NCI-H2107 treated with DMSO at 0.1 percent for 48 hours (cell line): Measurements from ENCODE around the gene PLB1.
A peak's percentile ranks its signal among the peaks of the same experiment; 100 is the strongest.

Experiments used
- DNase-seq: peaks from one replicate; lab custom pipeline; 2025; ENCODE audit not compliant: unreplicated experiment; lab: John Stamatoyannopoulos, UW

Gene PLB1

GRCh38 chr2:28607730-28608499, 112.1 kb downstream of the PLB1 start:
- DNase-seq, result no peak

GRCh38 chr2:28608500-28609424, 112.9 kb downstream of the PLB1 start:
- DNase-seq, result no peak

GRCh38 chr2:28610583-28611201, 114.8 kb downstream of the PLB1 start:
- no peak for DNase-seq

- DNase-seq, result no peak
These were observed 116.4 kb downstream of the PLB1 start for GRCh38 chr2:28612131-28612812.

- no peak for DNase-seq
These were observed 117.3 kb downstream of the PLB1 start for GRCh38 chr2:28613186-28613585.

GRCh38 chr2:28613633-28614501, 118.0 kb downstream of the PLB1 start:
- DNase-seq, result peak; percentile 81

GRCh38 chr2:28615706-28616105, 119.8 kb downstream of the PLB1 start:
- no peak for DNase-seq

- DNase-seq, result no peak
These were observed 120.6 kb downstream of the PLB1 start for GRCh38 chr2:28616396-28616999.

- DNase-seq, result no peak
These were observed 121.8 kb downstream of the PLB1 start for GRCh38 chr2:28617502-28618184.

- no peak for DNase-seq
These were observed 122.6 kb downstream of the PLB1 start for GRCh38 chr2:28618221-28619141.

GRCh38 chr2:28619213-28620196, 123.6 kb downstream of the PLB1 start:
- DNase-seq, result no peak

- DNase-seq, result no peak
These were observed 124.5 kb downstream of the PLB1 start for GRCh38 chr2:28620291-28620793.

GRCh38 chr2:28620801-28621171, 124.9 kb downstream of the PLB1 start:
- DNase-seq, result no peak

GRCh38 chr2:28621172-28622100, 125.6 kb downstream of the PLB1 start:
- peak; percentile 76 for DNase-seq

GRCh38 chr2:28622101-28622499, 126.2 kb downstream of the PLB1 start:
- DNase-seq, result no peak
